Retina (tissue), 1 donor: Measurements from ENCODE around the gene NHERF2.
A peak's percentile ranks its signal among the peaks of the same experiment; 100 is the strongest.

Experiments
- DNase-seq: peaks from one replicate; pipeline ENCODE4 v3.0.0-alpha.2; 2016

Gene NHERF2

DNA sequence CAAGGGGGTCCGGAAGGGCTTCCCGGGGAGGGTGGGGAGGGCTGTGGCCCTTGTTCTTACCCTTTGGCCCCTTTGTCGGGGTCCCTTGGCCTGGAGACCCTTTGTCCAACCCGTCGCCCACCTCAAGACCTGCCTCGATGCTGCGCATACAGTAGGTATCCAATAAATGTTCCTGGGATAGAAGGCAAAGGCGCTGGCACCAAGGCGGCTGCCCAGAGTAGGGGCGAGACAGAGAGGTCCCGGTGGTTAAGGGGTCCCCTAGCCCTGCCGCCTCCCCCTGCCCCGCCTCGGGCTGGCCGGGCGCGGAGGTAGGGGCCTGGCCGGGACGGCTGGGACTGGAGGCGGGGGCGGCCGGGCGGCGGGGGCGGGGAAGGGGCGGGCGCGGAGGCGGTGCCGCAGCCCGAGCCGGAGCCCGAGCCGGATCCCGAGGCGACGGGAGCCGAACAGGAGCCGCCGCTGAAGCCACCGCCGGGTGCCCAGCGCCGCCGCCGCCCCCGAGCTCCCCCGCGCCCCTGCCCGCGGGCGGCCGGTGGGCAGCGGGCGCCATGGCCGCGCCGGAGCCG, at the start of gene NHERF2:
TSS of gene NHERF2 (plus strand) at position 442 of the 563 bp plus-strand sequence. CDS start at position 546, 104 bp downstream.
- no peak for DNase-seq

DNA sequence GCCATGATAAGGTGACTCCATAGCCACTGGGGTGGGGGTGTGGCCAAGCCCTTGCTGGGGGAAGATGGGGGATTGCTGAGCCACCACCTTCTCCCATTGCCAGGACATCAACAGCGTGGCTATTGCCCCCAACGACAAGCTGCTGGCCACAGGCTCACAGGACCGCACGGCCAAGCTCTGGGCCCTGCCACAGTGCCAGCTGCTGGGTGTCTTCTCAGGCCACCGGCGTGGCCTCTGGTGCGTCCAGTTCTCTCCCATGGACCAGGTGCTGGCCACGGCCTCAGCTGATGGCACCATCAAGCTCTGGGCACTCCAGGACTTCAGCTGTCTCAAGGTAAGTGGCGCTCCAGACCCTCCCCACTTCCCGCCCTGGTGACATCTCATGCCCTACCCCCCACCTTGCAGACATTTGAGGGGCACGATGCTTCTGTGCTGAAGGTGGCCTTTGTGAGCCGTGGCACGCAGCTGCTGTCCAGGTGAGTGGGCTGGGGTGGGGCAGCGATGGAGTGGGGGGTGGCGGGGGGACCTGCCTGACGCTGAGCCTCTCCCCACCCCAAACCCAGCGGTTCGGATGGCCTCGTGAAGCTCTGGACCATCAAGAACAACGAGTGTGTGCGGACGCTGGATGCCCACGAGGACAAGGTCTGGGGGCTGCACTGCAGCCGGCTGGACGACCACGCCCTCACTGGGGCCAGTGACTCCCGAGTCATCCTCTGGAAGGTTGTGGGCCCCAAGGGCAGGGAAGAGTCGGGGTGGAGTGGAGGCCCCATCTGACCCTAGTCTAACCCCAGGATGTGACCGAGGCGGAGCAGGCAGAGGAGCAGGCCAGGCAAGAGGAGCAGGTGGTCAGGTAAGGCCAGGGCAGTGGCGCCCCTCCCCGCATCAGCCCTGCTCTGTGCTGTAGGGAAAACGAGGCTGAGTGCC, 49.5 kb upstream of the NHERF2 start:
- no peak for DNase-seq

DNA sequence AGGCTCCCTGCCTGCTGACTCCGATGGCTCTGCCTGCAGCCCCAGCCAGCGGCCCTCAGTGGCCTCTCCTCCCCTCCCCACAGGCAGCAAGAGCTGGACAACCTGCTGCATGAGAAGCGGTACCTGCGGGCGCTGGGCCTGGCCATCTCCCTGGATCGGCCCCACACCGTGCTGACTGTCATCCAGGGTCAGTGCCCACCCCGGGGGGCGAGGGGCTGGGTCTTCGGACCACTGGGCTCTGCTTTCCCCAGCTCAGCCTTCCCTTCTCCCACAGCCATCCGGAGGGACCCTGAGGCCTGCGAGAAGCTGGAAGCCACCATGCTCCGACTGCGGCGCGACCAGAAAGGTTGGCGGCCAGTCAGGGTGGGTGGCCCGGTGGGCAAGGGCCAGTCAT, 48.8 kb upstream of the NHERF2 start:
- DNase-seq, result no peak

DNA sequence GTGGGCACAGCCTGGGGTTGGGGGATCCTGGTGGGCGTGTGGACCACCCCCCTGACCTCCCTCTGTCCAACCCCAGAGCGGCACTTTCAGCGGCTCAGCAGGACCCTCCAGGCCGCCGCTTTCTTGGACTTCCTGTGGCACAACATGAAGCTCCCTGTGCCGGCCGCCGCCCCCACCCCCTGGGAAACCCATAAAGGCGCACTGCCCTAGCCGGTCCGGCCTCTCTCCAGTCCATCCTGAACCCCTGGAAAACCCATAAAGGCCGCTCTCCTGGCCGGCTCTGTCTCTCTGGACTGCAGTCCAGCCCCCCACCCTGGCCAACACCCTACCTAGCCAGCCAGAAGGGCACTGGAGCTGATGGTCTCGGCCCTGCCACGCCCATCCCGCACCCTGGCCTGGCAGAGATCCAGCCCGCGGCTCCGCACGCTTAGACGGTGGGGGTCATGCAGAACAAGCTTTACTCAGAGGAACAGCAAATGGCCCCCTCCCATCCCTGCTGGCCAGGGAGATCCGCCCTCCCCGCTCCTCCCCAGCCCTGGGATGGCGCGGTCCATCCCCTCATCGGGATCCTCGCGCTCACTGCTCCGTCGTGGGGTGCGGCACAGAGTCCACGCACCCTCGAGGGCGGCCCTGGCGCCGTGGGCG, 48.1 kb upstream of the NHERF2 start:
- no peak for DNase-seq

DNA sequence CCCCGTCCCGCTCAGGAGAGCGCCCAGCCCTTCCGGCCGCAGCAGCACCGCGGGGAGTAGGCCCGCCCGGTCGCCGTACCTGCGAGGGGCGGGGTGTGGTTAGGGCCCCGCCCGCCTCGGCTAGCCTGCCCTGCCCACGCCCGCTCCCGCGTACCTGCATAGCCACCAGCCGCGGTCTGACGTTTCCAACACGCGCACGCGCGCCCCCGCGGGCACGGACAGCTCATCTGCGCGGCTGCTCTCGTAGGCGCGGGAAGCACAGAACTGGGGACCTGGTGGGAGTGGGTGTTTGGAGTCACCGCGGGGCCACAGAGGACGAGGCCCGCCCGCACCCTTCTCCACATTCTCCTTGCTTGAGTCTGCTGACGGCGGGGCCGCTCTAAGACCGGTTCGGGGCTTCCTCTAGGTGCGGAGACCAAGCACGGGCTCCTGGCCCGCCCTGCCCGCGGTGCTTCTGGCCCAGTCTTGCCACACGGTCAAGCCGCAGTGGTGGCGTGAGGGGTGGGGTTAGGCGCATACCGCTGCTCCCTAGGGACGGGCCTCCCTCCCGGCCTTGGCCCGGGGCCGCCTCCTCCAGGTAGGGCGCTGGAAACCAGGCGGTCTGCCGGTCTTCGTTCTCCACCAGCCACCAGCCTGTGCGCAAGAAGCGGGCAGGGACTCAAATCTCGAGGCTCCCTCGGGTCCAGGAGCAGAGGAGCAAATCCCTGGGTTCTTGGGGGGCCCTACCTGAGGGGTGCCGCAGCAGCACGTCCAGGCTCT, 47.3 kb upstream of the NHERF2 start:
- no peak for DNase-seq

DNA sequence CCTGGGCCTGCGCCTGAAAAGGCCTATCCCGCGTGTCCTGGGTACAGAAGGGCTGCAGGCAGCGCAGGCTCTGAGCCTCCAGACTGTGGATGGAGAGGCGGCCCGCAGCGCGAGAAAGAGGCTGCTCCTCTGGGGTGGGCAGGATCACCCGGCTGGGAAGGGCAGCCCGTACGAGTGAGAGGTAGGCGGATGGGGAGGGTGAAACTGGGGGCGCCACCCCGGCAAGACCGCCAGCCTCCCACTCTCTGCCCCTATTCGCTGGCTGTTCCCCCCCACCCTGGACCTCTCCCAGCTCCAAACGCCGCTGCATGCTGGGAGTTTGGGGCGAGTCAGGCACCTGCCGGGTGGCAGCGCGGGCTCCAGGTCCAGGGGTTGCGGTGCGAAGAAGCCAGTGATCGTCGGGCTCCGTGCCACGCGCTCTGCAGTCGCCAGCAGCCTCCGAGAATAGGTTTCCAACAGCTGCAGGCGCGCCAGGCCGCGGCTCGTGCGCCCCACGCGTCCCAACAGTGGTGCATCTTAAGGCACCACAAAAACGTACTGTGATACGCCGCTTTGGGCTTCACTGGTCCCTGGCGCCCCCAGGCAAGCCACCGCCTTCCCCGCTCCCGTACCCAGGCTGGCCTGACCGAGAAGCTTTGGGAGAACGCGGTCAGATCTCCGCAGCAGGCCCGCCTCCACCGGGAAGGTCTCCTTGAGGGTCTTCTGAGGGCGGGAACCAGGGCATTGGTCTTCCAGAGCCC, 46.5 kb upstream of the NHERF2 start:
- DNase-seq, result peak; percentile 48

DNA sequence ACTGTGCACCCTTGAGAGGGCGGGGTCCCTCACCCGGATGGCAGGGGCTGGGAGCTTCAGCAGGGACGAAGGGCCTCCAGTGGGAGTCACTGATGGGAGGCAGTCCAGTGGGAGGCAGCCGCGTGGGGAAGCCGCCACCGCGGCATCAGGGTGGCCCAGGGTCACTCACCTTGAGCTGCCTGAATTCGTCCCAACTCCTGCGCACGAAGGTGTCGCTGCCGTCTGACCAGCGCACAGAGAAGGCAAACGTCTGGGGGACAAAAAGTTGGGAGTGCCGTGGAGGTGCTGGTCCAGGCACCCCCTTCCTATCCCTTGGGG, 46.0 kb upstream of the NHERF2 start:
- peak; percentile 31 for DNase-seq

DNA sequence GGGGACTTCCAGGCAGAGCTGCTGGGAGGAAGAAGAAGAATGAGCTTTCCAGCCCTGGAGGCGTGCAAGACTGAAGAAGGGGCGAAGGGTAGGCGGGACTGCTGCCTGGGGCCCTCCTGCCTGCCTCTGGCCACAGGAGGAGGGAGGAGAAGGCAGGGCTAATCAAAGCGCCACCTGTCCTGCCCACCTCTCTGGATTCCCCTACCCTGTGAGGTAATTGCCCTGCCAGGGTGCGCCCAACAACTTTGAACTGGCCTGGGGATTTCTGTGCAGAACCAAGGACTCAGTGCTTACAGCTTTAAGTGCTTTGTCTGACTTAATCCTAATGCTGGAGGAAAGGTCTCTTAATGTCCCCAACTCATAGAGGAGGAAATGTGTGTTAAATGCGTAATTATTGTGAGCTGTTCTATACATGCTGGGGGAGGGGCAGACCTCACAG, 45.3 kb upstream of the NHERF2 start, which contains the start of gene NOXO1:
TSS of gene NOXO1 (minus strand) at position 72 of the 439 bp plus-strand sequence. CDS start 290 bp downstream, outside the sequence.
- no peak for DNase-seq

DNA sequence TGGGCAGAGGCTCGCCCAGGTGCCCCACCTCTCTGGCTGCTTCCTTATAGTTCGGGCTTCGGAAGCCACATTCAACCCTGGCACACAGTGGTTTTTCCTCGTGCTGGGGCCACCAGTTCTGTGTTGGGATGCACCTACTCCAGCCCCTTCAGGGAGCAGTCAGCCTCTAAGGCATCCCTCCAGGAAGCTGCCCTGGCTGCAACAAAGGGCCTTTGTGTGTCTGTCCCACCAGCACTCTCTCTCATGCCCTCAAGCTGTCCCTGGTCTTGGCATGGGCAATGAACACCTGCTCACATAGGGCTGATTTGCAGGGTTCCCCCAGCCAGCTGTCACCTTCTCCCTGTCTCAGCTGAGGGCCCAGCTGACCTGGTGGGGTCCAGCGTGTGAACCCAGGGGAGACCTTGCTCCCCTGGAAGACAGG, 44.7 kb upstream of the NHERF2 start:
- DNase-seq, result peak; percentile 38

DNA sequence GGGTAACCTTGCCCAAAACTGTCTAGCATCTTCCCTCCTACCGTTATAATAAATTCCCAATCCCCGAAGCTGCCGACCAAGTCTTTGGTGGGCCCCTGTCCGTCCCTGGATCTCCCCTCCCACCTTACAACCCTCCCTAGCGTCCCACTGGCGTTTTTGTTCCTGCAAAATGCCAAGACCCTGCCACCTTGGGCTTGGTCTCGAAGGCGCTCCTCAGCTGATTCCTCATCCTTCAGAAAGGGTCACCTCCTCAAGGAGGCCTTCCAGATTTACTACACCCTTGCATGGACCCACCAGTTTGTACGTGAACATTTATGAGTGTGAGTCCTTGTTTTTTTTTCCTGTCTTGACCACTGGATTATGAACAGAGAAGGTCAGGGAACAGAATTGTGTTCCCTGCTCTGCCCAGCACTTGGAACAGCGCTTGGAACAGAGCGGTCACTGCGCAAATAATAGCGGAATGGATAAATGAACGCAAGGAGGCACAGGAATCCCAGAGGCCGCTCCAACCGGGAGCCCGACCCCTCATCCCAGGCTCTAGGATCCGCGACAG, 43.6 kb upstream of the NHERF2 start:
- no peak for DNase-seq

DNA sequence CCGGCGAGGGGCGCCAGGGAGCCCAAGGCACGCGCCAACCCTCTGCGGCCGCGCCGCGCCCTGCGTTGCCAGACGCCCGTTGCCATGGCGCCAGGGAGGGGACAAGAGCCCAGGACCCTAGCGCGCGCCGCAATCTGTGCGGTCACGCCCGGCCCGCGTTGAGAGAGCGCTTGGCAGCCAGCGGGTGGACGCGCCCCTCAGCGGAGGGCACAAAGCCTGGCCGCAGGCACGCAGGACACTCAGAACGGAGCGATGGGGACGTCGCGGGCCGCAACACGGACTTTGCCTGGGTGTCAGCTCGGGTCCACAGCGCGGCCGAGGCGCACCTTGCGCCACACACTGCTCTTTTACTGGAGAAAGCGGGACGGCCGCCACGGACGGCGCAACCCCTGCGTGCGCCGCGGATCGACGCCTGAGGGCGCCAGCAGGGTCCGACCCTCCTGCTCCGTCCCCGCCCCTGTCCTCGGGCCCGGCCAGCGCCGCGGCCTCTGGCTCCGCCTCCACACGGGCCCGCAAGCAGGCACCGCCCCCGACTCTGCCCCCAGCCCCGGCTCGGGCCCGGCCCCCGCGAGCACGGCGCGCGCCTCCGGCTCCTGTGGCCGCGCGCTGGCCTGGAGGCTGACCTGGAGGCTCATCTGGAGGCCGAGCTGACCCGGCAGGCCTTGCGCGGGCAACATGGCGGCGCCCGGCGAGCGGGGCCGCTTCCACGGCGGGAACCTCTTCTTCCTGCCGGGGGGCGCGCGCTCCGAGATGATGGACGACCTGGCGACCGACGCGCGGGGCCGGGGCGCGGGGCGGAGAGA, 43.0 kb upstream of the NHERF2 start, which contains the start of gene GFER:
TSS of gene GFER (plus strand) at position 650 of the 803 bp plus-strand sequence. CDS start at position 676, 26 bp downstream.
- peak; percentile 97 for DNase-seq

DNA sequence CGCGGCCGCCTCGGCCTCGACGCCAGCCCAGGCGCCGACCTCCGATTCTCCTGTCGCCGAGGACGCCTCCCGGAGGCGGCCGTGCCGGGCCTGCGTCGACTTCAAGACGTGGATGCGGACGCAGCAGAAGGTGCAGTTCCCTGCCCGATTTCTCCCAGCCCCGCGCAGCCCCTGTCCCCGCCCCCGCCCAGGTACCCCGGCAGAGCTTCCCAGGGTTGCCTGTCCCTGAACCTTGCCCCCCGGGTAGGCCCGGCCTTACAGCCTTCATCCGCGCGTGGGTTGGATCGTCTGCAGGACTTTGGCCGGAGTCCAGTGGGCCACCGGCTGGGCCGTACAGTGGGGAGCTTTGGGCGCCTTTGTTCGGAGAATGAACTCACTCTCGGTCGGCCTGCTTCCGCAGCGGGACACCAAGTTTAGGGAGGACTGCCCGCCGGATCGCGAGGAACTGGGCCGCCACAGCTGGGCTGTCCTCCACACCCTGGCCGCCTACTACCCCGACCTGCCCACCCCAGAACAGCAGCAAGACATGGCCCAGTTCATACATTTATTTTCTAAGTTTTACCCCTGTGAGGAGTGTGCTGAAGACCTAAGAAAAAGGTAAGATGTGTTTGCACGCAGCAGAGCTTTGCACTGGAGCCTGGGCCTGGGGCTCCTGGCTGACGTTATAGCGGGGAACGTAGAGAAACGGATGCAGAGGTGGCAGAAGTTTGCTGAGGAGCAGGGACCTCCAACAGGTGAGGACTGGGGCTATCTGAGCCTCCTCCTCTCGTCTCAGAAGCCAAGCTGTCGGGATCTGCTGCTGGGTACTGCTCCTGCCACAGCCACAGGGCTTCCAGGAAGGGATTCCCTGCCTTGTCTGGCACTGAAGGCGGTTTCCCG, 42.1 kb upstream of the NHERF2 start:
- no peak for DNase-seq

DNA sequence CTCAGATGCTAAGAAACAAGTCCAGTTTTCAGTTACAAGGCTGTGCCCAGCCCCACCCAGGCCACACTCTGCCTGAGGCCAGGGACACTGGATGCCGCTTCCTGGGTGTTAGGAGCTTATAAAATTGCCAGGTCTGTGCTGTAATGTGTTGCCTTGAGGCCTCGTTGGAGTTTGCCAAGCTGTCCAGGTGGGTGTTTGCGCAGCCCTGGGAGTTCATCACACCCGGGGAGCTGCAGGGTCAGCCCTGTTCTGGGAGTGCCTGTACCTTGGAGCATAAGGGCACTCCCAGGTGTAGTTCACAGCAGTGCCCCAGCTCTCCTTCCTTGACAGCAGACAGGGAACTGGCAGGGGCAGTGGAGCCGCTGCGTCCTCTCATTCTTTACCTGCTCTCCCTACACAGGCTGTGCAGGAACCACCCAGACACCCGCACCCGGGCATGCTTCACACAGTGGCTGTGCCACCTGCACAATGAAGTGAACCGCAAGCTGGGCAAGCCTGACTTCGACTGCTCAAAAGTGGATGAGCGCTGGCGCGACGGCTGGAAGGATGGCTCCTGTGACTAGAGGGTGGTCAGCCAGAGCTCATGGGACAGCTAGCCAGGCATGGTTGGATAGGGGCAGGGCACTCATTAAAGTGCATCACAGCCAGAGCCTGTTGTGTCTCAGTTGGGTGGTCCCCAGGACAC, 41.1 kb upstream of the NHERF2 start:
- DNase-seq, result no peak

DNA sequence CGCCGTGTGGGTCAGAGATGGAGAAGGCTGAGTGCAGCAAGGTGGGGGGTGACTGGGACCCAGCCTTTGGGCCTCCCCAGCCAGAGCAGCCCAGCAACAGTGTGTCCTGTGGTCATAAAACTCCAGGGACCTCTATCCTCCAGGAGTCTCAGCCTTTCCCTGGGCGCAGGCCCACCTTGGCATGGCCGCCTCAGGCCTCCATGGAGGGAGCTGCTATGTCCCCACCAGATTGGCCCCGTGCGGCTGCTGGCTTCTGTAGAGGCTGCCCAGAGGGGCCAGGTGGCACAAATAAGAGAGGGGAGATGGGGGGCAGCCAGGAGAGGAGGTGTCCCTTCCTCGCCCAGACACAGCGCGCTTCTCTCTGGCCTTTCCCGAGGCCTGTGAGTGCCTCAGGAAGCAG, 39.5 kb upstream of the NHERF2 start:
- no peak for DNase-seq

DNA sequence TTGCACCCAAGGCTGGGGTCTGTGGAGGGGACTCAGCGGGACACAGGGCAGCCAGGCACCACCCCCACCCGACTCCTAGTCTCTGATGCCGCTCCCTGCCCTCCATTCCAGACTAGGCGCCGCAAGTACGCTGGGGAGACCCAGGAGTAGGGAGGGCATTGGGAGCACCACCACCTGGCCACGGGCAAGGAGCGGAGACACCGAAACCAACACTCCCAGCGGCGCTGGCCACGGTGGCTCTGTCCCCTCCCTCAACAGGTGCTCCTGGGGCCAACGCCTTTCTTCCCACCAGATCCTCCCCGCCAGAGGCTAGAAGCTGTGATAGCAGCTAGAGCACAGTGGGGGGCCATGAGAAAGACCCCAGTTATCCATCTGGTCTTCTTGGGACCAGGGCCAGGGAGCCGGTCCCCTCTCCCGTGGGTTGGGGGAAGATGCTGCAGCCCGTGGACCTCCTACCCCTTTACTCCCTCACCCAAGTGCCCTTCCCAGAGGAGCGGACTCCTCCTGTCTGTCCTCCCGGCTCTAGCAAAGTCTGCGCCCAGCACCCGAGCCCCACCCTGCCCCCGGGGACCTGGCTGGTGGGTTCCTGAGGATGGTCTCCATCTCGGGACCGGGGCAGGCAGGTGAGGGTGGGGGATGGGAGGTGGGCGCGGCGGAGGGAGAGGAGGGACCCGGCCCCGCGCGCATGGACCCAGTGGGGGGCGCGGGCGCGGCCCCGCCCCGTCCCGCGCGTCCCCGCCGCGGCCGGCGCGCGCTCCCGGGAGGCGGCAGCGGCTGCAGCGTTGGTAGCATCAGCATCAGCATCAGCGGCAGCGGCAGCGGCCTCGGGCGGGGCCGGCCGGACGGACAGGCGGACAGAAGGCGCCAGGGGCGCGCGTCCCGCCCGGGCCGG, 37.2 kb upstream of the NHERF2 start, which contains the start of gene SYNGR3:
TSS of gene SYNGR3 (plus strand) at position 762 of the 892 bp plus-strand sequence. CDS start 133 bp downstream, outside the sequence.
- DNase-seq, result peak; percentile 44

DNA sequence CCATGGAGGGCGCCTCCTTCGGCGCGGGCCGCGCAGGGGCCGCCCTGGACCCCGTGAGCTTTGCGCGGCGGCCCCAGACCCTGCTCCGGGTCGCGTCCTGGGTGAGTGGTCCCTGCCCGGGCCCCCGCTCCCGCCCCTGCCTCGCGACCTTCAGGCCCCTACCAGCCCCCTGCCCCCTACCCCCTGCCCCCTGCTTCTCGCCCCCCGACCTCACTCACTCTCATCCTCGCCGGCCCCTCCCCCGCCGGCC, 36.7 kb upstream of the NHERF2 start:
- no peak for DNase-seq

DNA sequence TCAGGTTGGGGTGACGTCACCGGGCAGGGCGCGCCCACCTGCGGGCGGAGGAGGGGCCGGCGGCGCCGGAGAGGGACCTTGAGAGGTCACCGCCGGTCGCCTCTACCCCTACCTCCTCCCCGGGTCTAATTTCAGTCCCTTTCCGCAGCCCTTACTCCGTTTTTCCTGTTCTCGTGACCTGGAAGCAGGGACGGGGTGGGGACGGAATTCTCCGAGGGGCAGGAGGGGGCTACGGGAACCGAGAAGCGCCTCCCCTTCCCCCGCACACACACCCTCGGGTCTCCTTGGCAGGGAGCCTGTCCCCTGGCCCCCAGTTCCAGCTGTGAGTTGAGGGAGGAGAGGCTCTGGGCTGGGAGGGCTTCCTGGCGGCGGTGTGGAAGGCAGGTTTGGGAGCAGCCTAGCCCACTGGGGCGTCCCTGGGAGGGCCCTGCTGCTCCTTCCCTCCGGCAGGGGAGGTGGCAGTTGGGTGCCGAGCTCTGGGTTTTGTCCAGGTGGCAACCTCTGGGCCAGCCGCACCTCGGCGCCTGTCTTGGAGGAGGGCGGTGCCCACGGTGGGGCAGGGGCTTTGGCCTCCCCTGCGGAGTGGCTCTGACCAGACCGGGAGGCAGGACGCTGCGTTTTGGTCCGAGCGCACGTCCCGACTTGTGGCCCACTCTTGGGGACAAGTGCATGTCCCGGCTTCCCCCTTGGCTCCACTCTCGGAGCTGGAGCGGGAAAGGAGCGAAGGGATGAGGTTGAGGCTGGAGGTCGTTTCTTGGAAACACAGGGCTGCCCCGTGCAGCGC, 36.2 kb upstream of the NHERF2 start:
- DNase-seq, result peak; percentile 48
